T47D (cell line): ENCODE measurements around the gene TMCC1.
"Not testable (repeated sequence)": the region's sequence is repeated elsewhere in the genome, so short reads cannot be mapped to it uniquely, and the experiment has no call there.

Experiments
- DNase-seq, 2 experiments: peaks; one replicate each; pipeline versions ENCODE4 v3.0.0 to v3.0.0-alpha.2; 2011 to 2012; ENCODE audit warnings: low read depth in 1 of 2, low spot score in 1 of 2
- JUND ChIP-seq: IDR thresholded peaks from 2 replicates; pipeline ENCODE4 v1.6.1; 2012; ENCODE audit warnings: low read depth
- in situ Hi-C: cut with HindIII; loops from 2 replicates; pipeline ENCODE4 v1.10.0; 2016; ENCODE audit warnings: low sequenced_read_pairs, low pct_unique_long_range_greater_than_20kb

TMCC1 gene

GRCh38 chr3:129690963-129691362 lies 202.5 kb downstream of the TMCC1 start:
- in situ Hi-C loops = no loop called here
- TF ChIP-seq JUND = no peak
- DNase-seq = no peak

- TF ChIP-seq JUND = no peak
- peak; percentile 27 to 87 for DNase-seq
- in situ Hi-C loops = no loop called here
These were observed 203.1 kb downstream of the TMCC1 start for GRCh38 chr3:129690406-129690805.

GRCh38 chr3:129689036-129689435 lies 204.5 kb downstream of the TMCC1 start:
- in situ Hi-C loops = no loop called here
- TF ChIP-seq JUND = no peak
- DNase-seq = no peak

GRCh38 chr3:129688271-129688895 lies 205.1 kb downstream of the TMCC1 start:
- TF ChIP-seq JUND = no peak
- in situ Hi-C loops = no loop called here
- DNase-seq = peak; percentile 12 to 85

GRCh38 chr3:129687586-129688125 lies 205.9 kb downstream of the TMCC1 start:
- TF ChIP-seq JUND = no peak
- DNase-seq = no peak
- in situ Hi-C loops = no loop called here

GRCh38 chr3:129686941-129687340 lies 206.6 kb downstream of the TMCC1 start:
- DNase-seq = peak in 1 of 2 experiments; percentile 72
- no peak for TF ChIP-seq JUND
- in situ Hi-C loops = no loop called here

- no peak for DNase-seq
- in situ Hi-C loops = no loop called here
- TF ChIP-seq JUND = no peak
These were observed 209.2 kb downstream of the TMCC1 start for GRCh38 chr3:129684270-129684669.

GRCh38 chr3:129683201-129683600 lies 210.3 kb downstream of the TMCC1 start:
- no peak for TF ChIP-seq JUND
- in situ Hi-C loops = no loop called here
- DNase-seq = no peak

- TF ChIP-seq JUND = no peak
- in situ Hi-C loops = no loop called here
- no peak for DNase-seq
These were observed 216.5 kb downstream of the TMCC1 start for GRCh38 chr3:129676985-129677384.

GRCh38 chr3:129674798-129675123 lies 218.8 kb downstream of the TMCC1 start:
- in situ Hi-C loops, DNase-seq: not testable (repeated sequence)

- in situ Hi-C loops = no loop called here
- TF ChIP-seq JUND = peak; percentile 80; the same call in 1 of the 2 replicates
- peak; percentile 15 to 97 for DNase-seq
These were observed 219.4 kb downstream of the TMCC1 start for GRCh38 chr3:129673897-129674797.

- no peak for DNase-seq
- no peak for TF ChIP-seq JUND
- in situ Hi-C loops = no loop called here
These were observed 220.5 kb downstream of the TMCC1 start for GRCh38 chr3:129673012-129673411.

GRCh38 chr3:129672412-129672811 lies 221.1 kb downstream of the TMCC1 start:
- DNase-seq = no peak
- in situ Hi-C loops = no loop called here
- TF ChIP-seq JUND = no peak
